ENCODE measurements around the gene CCNYL1.

DNA sequence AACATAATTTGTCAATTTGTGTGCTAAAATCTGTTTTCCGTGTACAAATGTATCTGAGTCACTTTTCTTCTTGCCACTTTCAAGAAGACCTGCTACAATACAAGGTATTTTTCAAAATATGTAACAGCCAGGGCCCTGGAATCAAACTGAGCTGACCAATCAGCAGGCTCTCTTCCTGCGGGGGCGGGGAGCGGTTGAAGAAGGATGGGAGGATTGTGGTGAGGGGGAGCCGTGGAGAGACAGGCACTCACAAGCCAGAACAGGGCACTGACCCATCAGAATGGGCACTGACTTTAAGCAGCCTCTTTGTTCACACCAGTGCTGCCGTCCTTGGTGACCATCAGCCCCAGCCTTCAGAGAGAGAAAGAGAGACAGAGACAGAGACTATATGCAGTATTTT, 40.6 kb upstream of the CCNYL1 start:
- no peak for TF ChIP-seq POLR2A (IDR thresholded peaks at IDR 0.05)
- TF ChIP-seq CTCF (IDR thresholded peaks at IDR 0.05) = no peak

Measured in tibial nerve (tissue), 3 donors.